WI38 (cell line): Measurements from ENCODE around the gene AKAP1.

Source experiments
- H3K4me3 ChIP-seq: 2 replicates; pipeline ENCODE4 v1.5.1; 2011; ENCODE audit warnings: low read depth, mild to moderate bottlenecking, control low read depth, low read length
- TF ChIP-seq, protein P1 (sequence below): IDR thresholded peaks from 2 replicates; pipeline ENCODE4 v1.5.1; 2012; ENCODE audit warnings: low read depth, mild to moderate bottlenecking, control low read depth, low read length

AKAP1 gene

DNA sequence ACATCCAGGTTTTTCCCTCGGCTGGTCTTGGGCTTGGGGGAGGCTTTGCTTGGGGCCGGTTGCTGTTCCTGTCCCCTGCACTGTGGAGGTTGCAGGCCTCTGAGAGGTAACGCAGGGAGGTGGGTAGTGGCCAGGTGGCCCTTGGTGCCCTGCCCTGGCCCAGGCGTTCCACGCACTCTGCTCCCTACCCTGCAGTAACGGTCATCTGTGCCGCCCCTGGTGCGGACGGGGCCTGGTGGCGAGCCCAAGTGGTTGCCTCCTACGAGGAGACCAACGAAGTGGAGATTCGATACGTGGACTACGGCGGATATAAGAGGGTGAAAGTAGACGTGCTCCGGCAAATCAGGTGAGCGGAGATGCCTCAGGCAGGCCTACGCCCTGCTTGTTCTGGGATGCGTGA is 30.9 kb downstream of the AKAP1 start:
- TF ChIP-seq, protein P1, sequence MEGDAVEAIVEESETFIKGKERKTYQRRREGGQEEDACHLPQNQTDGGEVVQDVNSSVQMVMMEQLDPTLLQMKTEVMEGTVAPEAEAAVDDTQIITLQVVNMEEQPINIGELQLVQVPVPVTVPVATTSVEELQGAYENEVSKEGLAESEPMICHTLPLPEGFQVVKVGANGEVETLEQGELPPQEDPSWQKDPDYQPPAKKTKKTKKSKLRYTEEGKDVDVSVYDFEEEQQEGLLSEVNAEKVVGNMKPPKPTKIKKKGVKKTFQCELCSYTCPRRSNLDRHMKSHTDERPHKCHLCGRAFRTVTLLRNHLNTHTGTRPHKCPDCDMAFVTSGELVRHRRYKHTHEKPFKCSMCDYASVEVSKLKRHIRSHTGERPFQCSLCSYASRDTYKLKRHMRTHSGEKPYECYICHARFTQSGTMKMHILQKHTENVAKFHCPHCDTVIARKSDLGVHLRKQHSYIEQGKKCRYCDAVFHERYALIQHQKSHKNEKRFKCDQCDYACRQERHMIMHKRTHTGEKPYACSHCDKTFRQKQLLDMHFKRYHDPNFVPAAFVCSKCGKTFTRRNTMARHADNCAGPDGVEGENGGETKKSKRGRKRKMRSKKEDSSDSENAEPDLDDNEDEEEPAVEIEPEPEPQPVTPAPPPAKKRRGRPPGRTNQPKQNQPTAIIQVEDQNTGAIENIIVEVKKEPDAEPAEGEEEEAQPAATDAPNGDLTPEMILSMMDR, result no peak
- no peak overlapping the region for H3K4me3 ChIP-seq

- TF ChIP-seq, protein P1, result no peak
- H3K4me3 ChIP-seq, result no peak overlapping the region
Observed at GRCh38 chr17:57117798-57118197, 32.8 kb downstream of the AKAP1 start.

GRCh38 chr17:57120814-57121213 is 35.8 kb downstream of the AKAP1 start:
- TF ChIP-seq, protein P1, result no peak
- no peak overlapping the region for H3K4me3 ChIP-seq

GRCh38 chr17:57121308-57122042 is 36.4 kb downstream of the AKAP1 start:
- no peak overlapping the region for H3K4me3 ChIP-seq
- TF ChIP-seq, protein P1, result peak; percentile 49

DNA sequence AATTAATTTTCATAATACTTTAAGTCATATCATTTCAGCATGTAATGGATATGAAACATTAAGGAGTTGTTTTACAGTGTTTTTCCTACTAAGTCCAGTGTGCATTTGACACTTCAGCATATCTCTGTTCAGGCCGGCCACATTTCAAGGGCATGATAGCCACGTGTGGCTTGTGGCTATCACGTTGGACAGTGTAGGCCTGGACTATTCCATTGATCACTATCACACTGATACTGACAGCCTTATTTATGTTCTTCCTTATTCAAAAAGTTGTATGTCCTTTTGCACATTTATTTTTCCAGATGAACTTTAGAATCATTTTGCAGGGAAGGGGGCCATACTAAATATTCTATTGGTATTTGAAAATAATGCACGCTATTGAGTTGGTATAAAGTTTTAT is 39.0 kb downstream of the AKAP1 start:
- H3K4me3 ChIP-seq, result no peak overlapping the region
- TF ChIP-seq, protein P1, result no peak

DNA sequence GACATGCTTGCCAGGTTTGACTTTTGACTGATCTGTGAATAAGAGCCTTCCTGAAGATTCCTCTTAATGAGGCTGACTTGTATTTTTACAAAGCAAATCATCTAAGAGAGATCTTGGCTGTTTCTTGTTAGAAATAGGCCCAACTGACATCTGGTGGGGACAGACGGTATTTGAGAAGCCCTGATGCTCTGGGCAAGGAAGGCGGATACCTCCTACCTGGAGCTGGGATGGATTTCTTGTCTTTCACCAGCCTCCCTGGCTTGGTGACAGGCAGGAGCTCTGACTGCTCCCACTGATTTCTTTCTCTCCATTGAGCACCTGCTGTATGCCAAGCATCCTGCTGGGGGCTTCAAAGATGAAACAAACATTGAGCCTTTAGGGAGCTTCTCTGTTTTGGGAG is 40.4 kb downstream of the AKAP1 start:
- TF ChIP-seq, protein P1, result no peak

DNA sequence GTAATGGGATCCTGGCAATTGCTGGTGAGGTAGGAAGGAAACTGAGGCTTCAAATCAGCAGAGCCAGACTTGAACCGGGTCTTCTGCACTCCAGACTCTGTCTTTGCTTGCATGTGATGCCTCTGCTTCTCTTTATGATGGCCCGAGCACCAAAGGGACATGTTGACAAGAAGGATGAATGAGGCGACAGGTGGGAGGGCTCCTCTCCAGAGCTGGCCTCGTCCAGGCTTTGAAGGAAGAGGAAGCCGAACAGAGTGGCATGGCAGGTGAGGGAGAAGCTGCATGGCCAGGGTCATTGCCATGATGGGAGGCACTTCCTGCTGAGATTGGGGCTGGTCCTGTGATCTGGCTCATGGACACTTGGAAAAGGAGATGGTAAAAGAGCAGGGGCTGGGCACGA is 40.8 kb downstream of the AKAP1 start:
- TF ChIP-seq, protein P1, result no peak
- H3K4me3 ChIP-seq, result no peak overlapping the region

More for the DNA sequence above, 40.4 kb downstream of the AKAP1 start:
- H3K4me3 ChIP-seq, result no peak overlapping the region
